Activated CD8-positive, alpha-beta memory T cell treated with anti-CD3 and anti-CD28 coated beads for 1 hour (primary cell): ENCODE measurements around the gene ITPK1.

Experiments used
- DNase-seq, 2 donors: peaks; one replicate each; pipeline ENCODE4 v3.0.0-alpha.2; 2020; ENCODE audit warnings: low read depth in 1 of 2; ENCODE audit errors: extremely low read depth in 1 of 2

The ITPK1 gene

DNA sequence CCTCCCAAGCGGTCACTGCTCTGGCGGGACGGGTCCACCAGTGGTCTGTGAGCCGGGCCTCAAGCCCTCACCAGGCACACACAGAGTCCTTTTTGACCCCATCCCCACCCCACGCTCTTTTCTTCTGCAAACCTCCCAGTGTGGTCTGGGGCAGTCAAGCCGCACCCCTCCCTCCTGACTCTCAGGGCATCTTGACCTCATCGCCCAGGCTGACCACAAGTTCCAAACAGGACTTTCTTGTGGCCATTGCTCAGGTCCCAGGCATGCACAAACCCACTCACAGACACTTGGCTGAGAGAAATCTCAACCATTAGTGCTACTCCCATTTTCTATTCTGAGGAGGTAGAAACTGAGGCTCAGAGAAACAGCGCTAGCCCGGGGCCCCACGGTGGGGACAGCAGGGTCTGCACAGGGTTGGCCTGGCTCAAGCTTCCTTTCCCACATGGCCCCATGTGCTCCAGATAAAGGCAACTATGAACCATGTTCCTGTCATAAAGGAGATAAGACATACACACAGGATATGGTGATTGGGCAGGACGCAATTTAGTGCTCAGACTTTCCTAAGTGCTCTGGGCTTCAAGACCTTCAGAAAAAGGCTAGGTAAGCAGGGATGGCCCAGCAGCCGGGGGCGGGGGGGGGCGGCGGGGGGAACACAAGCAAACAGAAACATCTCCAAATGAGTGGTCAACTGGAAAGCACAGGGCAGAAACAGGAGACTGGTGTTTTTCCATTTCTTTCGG, 69.6 kb downstream of the ITPK1 start:
- no peak for DNase-seq

DNA sequence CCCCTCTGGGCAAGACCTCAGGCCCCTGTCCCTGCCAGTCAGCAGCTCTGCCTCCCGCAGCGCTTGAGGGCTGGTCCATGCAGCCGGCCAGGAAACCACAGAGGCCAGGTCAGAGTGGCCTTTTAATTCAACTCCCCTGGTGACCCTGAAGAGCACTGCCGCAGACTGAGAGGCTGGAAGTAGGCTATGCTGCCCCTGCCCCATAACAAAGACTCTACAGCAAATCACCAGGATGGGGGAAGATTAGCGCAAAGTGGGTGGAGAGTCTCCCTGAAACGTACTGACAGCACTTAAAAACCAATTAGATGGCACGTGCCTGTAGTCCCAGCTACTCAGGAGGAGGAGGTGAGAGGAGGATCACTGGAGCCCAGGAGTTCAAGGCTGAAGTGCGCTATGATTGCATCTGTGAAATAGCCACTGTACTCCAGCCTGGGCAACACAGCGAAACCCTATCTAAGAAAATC, 70.5 kb downstream of the ITPK1 start:
- no peak for DNase-seq

- DNase-seq, result no peak
Observed at GRCh38 chr14:93044556-93044955, 71.2 kb downstream of the ITPK1 start.

DNA sequence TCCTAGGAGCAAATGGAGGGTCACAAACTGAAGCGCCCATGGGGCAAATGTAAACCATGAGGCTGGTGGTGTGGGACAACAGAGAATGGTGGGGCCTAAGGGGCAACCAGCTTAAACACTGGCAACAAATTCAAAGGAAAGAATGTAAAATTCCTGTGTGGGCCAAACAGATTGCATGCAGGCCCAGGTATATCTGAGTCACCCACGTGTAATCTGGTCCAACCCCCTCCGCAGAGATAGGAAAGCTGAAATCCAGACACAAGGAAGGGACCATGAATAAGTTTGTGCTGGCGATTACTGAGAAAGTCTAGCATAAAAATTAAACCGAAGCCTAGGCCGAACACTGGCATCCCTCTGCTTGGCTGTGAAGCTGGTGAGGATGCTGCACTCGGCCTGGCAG, 71.6 kb downstream of the ITPK1 start:
- no peak for DNase-seq

GRCh38 chr14:93042968-93043940, 72.5 kb downstream of the ITPK1 start:
- no peak for DNase-seq

DNA sequence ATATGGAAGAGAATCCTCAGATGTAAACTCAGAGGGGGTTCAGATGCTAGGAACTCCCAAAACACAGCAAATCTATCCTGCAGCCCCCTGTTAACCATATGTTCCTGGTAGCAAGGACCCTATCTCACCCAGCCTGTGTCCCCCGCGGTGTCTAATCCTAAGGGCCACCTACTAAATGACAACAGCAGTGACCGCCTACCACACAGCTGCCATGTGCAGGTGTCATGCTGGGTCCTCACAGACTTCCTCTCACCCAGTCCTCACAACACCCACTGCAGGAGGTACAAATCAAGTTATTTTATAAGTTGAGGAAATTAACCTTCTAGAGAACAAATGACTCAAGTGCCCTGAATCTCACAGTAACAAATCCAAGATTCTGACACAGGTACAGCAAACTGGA, 73.9 kb downstream of the ITPK1 start:
- DNase-seq, result no peak

- no peak for DNase-seq
Observed at GRCh38 chr14:93040982-93041381, 74.7 kb downstream of the ITPK1 start.

DNA sequence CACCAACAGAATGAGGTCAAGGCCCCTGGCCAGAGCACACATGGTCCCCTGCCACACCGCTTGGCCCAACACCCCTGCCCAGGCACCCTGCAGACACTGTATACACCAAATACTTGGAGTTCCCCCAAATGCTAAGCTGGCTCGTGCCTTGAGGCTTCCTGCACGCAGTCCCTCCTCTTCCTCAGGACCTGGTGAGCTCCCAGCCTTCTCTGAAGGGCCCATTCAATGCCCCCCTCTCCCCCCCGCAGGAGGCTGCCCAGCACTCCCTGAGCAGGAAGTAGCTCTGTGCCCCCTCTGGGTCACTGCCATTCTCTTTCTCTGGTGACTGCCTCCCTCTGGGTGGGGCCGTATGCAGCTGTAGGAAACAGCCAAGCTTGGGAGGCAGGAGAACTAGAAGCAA, 75.3 kb downstream of the ITPK1 start:
- no peak for DNase-seq

GRCh38 chr14:93039649-93040315, 75.9 kb downstream of the ITPK1 start:
- DNase-seq, result no peak

DNA sequence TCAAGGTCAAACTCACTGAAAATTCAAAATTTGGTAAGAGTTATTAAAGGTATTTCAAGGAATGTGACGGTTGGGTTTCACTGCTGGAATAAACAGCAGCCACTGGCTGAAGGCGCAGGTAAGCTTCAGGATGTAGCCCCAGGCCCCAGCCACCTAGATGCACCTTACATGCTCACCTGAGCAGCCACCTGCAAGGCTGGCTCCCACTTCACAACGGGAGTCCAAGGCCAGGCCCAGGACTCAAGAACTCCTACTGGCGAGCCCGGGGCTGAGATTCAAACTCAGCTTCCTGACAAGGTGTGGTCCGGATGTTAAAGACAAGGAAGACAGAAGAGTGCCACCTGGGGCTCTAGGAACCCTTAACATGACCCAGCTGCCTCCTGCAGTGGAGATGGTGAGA, 78.4 kb downstream of the ITPK1 start:
- no peak for DNase-seq

DNA sequence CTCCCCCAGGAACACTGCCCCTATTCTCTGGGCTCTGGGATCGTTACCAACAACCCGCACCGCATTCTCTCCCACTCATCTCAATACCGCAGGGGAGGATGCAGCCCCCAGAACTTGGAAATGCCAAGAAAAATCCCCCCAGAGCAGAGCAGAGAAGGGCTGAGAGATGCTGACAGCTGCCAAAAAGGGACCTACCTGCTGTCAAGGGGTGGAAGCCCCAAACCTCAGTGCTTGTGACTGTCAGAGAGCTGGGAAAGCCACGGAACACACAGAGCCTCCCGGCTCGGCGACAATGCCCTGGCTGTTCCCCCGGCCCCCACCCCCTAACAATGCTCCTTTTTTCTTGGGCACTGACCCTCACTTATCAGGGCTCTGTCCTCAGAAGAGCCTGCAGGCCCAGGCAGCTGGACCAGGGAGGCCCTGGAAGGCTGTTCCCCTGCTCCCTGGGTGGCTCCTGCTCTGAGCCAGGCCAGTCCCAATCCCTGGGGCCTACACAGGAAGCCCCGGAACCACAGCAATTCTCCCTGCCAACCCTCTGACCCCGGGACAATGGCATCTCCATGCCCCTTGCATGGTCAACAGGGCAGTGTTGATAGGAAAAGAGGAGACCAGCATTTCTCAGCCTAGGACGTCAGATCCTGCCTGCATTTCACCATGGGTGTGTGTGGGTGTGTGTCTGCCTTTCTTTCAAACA, 78.9 kb downstream of the ITPK1 start:
- DNase-seq, result no peak

DNA sequence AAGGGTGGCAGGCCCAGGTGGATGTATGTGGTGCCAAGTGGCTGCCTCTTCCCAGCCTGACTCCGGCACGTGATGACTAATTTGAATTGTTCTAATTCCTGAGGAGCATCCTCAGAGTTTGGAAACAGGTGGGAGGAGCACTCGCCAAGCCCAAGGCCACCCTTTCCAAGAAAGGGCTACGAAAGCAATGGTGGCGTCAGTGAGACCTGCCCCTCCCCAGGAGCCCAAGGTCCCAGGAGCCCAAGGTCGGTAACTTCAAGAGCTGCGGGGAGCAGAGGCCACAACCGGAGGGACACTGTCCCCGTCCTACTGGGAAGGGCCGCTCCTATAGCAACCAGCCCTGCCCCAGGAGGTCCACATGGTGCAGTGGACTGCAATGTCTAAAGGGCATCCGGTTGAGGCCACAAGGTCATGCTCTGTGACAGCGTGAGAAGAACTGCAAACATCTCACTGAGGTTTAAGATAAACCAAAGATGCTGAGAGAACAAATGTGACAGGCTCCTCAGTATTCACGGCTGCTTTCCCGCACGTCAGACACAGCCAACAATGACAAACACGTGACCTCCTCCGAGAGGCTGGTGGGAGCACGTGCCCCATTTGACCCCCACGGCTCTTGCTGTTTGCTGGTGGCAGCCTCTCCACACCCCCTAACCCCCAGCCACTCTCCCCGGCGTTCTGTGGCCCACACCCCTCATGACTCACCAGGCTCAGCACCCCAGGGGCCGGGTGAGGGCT, 79.6 kb downstream of the ITPK1 start:
- no peak for DNase-seq

DNA sequence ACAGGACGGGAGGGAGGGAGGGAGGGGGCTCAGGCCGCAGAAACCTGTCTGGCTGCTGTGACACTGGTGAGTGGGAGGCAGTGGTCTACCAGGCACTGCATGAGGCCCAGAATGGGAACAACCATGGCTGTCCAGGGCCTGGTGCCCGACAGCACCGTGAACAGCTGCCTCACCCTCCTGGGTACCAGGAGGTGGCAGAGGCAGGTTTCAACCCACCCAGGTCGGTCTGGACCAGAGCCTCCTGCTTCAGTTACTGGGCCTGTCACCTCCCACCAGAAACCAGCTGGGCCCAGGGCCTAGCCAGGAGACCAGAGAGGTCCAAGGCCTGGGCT, 80.2 kb downstream of the ITPK1 start:
- no peak for DNase-seq

DNA sequence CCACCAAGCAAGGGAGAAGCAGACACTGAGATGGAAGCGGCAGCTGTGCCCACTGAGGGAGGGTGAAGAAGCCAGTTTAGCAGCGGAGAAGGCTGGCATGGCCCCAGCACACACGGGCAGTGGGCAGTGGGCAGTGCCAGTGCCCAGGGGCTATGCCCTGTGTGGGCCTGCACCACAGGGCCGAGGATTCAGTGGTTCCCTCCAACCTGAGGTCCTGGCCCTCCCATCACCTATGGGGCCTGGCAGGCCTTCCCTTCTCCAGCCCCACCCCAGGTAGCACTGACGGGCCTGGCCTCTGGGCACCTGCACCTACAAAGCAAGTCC, 81.1 kb downstream of the ITPK1 start:
- no peak for DNase-seq

DNA sequence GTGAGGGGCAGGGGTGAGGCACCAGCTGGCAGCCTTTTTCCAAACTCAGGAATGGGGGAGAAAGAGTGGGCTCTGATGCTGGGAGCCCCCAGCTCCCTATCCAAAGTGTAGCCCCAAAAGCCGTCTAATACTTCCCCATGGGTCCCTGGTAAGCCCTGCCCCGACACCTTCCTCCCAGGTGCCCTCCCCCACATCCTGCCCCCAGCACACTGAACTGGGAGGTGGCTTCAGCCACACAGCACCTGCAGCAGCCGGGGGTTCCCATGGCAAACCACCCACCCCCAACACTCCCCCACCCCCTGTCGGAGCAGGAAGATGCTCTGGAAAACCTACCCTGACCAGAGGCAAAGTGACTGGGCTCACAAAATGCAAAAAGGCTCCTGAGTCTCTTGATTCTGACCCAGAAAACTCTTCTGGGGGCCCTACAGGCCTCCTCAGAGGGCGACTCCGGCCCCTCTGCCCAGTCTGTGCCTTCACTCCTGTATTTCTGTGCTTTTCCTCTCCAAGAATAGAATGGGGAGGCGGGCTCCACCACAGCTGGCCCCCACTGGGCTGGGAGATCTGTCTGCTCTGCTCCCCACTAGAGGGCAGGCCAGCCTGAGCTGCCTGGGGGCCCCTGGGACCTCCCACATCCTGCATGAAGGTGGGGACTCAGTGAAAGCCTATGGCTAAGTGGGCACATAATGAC, 81.6 kb downstream of the ITPK1 start:
- DNase-seq, result peak in 1 of 2 donors; percentile 28

GRCh38 chr14:93033084-93033982, 82.4 kb downstream of the ITPK1 start:
- no peak for DNase-seq

DNA sequence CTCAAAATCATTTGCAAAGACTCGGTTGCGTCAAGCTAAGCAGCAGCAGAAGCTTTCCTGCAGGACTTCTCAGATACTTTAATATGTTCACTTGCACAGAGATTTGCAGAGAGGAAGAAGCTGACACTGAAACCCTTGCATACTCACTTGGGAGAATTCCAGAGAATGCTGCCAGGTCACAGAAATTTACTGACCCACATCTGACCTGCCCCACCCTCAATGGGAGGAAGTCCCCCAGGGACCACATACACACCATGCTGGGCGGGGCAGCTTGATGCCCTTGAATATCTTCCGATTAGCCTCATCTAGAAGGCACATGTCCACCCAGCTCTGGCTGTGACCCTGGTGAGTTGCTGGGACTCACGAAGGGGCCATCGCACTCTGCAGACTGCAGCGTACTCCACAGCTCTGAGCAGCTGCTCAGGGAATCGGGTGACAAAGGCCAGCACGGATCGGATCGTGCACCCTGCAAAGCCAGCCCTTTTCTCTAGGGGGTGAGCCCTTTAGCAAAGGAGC, 83.2 kb downstream of the ITPK1 start:
- DNase-seq, result no peak

- DNase-seq, result no peak
Observed at GRCh38 chr14:93031505-93032315, 84.0 kb downstream of the ITPK1 start.
